Stimulated activated CD4-positive, alpha-beta T cell treated with anti-CD3 and anti-CD28 coated beads, Interleukin-1b, Interleukin-23, amount 100 ng/mL, for 4 hours (primary cell): ENCODE results near the gene DNAAF1.

Source experiments
- DNase-seq, 2 donors: peaks; one replicate each; pipeline ENCODE4 v3.0.0-alpha.2; 2020; ENCODE audit warnings: low read depth in 2 of 2

Gene DNAAF1

GRCh38 chr16:84124257-84125073 lies 20.6 kb upstream of the DNAAF1 start:
- no peak for DNase-seq

- no peak for DNase-seq
Observed at GRCh38 chr16:84131117-84131516, 14.0 kb upstream of the DNAAF1 start.

DNA sequence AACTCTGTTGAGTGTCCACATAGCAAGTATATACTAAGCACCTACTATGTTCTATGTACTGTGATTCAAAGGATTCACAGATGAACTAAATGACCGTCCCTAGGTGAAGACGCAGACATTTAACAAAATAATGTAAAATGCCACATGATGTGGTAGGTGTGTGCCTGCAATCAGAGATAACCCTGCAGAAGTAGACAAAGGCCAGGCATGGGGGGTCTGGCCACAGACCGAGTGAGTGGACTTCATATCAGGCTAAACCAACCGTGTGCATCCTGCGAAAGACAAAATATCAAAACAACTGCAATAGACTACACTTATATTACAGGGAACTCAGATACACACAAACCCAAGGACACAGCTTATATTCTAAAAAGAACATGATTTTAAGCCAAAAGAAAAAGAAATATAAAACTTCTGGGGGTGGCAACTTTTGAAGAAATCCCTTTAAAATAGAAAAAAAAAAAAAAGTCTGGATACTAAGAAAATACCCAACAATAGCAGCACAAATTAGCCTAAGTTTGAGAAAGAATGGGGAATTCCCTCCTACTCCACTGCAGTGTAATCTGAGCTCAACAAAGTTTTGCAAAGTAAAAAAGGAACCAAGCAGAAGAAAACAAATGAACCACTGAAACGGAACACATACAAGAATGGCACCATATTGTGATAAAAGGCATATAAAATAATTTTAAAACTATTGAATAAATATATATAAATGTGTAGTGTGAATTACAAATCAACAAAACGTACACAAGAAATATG lies 12.4 kb upstream of the DNAAF1 start:
- no peak for DNase-seq

- no peak for DNase-seq
Observed at GRCh38 chr16:84136331-84137125, 8.6 kb upstream of the DNAAF1 start.

- no peak for DNase-seq
Observed at GRCh38 chr16:84137287-84137686, 7.8 kb upstream of the DNAAF1 start.

GRCh38 chr16:84137769-84138357 lies 7.2 kb upstream of the DNAAF1 start:
- DNase-seq: no peak

- DNase-seq: no peak
Observed at GRCh38 chr16:84138500-84138823, 6.6 kb upstream of the DNAAF1 start.

DNA sequence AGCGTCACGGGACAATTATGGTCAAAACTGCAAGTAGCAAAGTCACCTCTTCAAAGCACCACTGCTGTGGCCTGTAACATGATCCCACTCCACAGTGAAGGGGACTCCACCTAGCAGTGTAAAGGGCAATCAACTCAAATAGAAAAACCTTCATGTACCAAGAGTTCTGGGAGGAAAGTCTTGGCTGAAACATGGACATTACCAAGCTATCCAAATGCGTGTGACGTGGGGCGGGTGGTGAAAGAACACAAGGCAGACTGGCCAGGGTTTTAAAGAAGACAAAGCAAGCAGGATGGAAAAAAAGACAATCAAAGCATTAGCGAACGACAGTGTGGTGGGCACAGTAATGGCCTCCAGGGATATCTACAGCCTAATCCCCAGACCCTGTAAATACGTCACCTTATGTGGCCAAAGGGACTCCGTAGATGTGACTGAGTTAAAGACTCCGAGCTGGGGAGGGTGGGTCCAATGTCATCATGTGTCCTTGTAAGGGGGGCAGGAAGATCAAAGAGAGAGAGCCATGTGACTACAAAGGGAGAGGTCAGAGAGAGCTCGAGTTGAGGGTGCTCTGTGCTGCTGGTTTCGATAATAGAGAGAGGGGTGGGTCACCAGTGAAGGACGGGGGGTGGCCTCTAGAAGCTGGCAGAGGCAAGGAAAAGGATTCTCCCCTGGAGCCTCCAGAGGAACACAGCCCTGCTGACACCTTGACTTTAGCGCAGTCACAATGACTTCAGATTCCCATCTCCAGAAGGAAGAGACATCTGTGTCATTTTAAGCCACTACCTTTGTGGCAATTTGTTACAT lies 6.1 kb upstream of the DNAAF1 start:
- no peak for DNase-seq

DNA sequence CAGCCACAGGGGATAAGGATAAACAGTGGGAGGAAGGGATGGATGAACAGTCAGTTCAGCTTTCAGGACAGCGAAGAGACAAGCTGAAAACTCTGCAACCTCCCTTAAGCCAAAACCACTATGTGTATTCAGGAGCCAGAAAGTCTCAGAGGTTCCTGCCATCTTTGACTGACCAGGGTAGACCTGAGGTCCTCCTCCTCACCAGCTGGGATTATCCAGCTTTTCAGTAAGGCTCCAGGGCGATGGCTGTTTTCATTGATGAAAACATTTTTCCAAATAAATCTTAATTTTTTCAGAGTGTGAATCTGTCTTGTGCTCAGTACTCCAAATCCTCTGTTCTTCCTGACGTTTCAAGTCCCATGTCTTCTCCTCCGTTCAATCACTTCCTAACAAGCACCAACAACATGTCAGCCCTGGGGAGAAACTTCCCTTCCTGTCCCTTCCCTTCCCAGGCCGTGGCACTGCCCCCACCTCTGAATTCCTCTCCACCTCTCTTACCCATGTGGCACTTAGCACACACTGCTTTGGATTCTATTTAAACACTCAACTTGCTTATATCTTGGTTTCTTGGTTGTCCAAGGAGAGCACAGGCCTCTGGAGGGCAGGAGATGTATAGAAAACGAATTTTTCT lies 5.4 kb upstream of the DNAAF1 start:
- DNase-seq: no peak

- peak in 1 of 2 donors; percentile 4 for DNase-seq
Observed at GRCh38 chr16:84141143-84141670, 3.9 kb upstream of the DNAAF1 start.

- no peak for DNase-seq
Observed at GRCh38 chr16:84143081-84143480, 2.0 kb upstream of the DNAAF1 start.

- DNase-seq: no peak
Observed at GRCh38 chr16:84143784-84144199, 1.3 kb upstream of the DNAAF1 start.

- peak; percentile 15 to 22 for DNase-seq
Observed at GRCh38 chr16:84144209-84144858, 774 bp upstream of the DNAAF1 start.

GRCh38 chr16:84150926-84151325 lies 5.8 kb downstream of the DNAAF1 start:
- no peak for DNase-seq

- DNase-seq: no peak
Observed at GRCh38 chr16:84153660-84154214, 8.6 kb downstream of the DNAAF1 start.

GRCh38 chr16:84155226-84155625 lies 10.1 kb downstream of the DNAAF1 start:
- DNase-seq: no peak

DNA sequence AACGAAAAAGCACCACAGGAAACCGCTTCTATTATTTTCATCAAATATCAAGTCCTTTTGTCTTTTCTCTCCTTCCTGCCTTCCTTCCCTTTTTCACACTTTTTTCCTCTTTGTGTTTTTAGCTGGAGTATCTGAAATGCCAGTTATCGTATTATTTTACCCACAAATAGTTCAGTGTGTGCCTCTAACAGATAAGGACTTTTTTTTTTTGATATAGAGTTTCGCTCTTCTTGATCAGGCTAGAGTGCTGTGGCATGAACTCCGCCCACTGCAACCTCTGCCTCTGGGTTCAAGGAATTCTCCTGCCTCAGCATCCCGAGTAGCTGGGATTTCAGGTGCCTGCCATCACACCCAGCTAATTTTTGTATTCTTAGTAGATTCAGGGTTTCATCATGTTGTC lies 10.7 kb downstream of the DNAAF1 start:
- no peak for DNase-seq

DNA sequence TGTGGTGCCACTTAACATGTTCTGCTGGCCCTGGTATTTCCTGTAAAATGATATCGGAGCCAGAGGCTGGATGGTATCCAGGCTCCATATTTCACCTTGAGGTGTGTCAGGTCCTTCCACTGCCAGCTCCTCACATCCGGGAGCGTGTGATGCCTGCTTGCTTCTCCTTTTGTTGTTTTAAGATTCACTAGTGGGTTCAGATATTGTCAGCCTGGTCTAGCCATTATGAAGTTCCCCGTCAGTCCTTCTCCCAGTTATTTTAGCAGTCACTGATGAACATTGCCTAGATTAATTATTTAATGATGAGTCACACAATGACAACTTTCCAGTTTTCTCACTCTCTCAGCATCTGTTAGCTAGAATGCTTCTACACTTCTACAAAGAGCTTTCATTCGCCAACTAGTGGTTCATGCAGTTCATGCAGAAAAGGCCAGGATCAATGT lies 11.3 kb downstream of the DNAAF1 start:
- no peak for DNase-seq

DNA sequence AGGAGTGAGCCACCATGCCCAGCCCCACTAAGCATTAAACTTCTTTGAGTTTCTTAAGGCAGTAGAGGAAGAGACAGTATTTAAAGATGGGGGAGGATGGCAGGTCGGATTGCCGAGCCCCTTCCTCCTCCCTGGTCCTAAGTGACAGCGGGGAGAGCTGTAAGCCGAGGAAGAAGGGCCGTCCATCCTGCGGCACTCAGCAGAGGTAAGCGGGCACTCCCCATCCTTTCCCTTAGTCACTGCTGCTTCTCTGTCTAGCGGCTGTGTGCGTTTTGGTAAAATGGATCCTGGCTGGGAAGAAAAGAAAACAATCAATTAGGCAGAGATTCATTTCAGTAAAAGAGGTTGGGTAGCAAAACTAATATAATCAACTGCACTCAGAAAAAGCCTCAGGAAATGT lies 13.9 kb downstream of the DNAAF1 start:
- no peak for DNase-seq

- no peak for DNase-seq
Observed at GRCh38 chr16:84159800-84160199, 14.7 kb downstream of the DNAAF1 start.
